HUES64 (cell line): ENCODE measurements around the gene ONECUT2. TPM values are rescaled to one million over a fixed set of nuclear protein-coding genes. Genes with fewer than 3 reads are reported as not detected.
"Not testable (repeated sequence)": the region's sequence is repeated elsewhere in the genome, so short reads cannot be mapped to it uniquely, and the experiment has no call there.

Experiments
- H3K27ac ChIP-seq: 2 replicates; pipeline ENCODE4 v1.7.0; 2013; ENCODE audit warnings: low read depth, low read length, inconsistent platforms
- H3K27me3 ChIP-seq: 2 replicates; pipeline ENCODE4 v1.6.1; 2013; ENCODE audit warnings: mild to moderate bottlenecking, low read length; ENCODE audit not compliant: insufficient read depth
- H3K36me3 ChIP-seq: 2 replicates; pipeline ENCODE4 v1.6.1; 2013; ENCODE audit warnings: mild to moderate bottlenecking, low read length; ENCODE audit not compliant: insufficient read depth
- H3K4me1 ChIP-seq: 2 replicates; pipeline ENCODE4 v1.6.1; 2013; ENCODE audit warnings: mild to moderate bottlenecking, low read length, moderate library complexity; ENCODE audit not compliant: insufficient read depth
- H3K4me3 ChIP-seq: 2 replicates; pipeline ENCODE4 v1.5.1; 2013; ENCODE audit warnings: mild to moderate bottlenecking, low read length, moderate library complexity
- H3K9ac ChIP-seq: 2 replicates; pipeline ENCODE4 v1.6.1; 2013; ENCODE audit warnings: mild to moderate bottlenecking, low read depth, low read length
- H3K9me3 ChIP-seq: 2 replicates; pipeline ENCODE4 v1.6.1; 2013; ENCODE audit warnings: low read depth, low read length; ENCODE audit not compliant: insufficient read depth
- WGBS: fragments of 150-250, 120-280 bp; methylation state at CpG from one replicate; pipeline ENCODE4 v1.1.7; 2013; ENCODE audit warnings: missing lambda C conversion rate; 5-methylcytosine and 5-hydroxymethylcytosine counted together
- polyA plus RNA-seq, 2 experiments: library from polyadenylated mRNA; stranded (reverse); fragments of 50-300 nt; gene quantifications; one replicate each; pipeline ENCODE4 v1.2.3, GENCODE V29; 2013

Gene ONECUT2
- polyA plus RNA-seq (2013, experiment 1 of 2): 1.00 TPM
- 1.6 TPM for polyA plus RNA-seq (2013, experiment 2 of 2)

GRCh38 chr18:57434536-57435494 lies at the start of gene ONECUT2:
ONECUT2 (plus strand) TSS chr18:57435374; CDS start chr18:57435717, 343 bp downstream.
- H3K9ac ChIP-seq: no peak within 1 kb of the TSS
- H3K9me3 ChIP-seq: no peaks in the 10 kb centered on the region
- peaks cover 93% of the 10 kb centered on the region for H3K27me3 ChIP-seq
- under 1% methylated on average over 63 of the region's 69 CpGs for whole genome bisulfite sequencing
- H3K4me3 ChIP-seq: peak within 1 kb of the TSS; percentile 74
- H3K36me3 ChIP-seq: no peaks in the 10 kb centered on the region
- no peak within 1 kb of the TSS for H3K27ac ChIP-seq
- peaks cover 58% of the 10 kb centered on the region for H3K4me1 ChIP-seq

DNA sequence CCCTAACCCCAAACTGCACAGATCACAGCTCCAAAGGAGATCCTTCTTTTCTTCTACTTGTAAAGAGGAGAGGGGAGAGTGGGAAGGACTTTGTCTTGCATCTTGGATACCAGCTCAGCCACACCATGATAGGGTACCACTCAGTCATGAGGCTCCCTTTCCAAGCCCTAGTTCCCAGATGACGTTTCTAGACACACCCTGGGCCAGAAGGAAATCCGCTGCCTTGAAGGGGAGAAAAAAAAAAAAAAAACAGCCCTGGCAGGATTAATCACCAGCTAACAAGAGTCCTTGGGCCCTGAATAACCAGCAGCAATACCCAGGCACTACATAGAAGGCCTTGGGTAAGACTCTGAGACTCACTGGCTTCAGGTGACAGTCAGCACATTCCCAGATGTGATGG lies 45.9 kb upstream of the ONECUT2 start:
- no peaks in the 10 kb centered on the region for H3K4me1 ChIP-seq
- no peak overlapping the region for H3K4me3 ChIP-seq
- H3K27me3 ChIP-seq: no peaks in the 10 kb centered on the region
- no peaks in the 10 kb centered on the region for H3K36me3 ChIP-seq
- no peak overlapping the region for H3K9ac ChIP-seq
- no peaks in the 10 kb centered on the region for H3K9me3 ChIP-seq
- 95% methylated on average over 2 of the region's 2 CpGs for WGBS
- no peak overlapping the region for H3K27ac ChIP-seq

- Histone ChIP-seq H3K27ac (no peak overlapping the region), H3K36me3 (no peaks in the 10 kb centered on the region), H3K9me3 (no peaks in the 10 kb centered on the region), H3K4me3 (no peak overlapping the region), H3K4me1 (no peaks in the 10 kb centered on the region), H3K9ac (no peak overlapping the region), H3K27me3 (no peaks in the 10 kb centered on the region)
- 60% methylated on average over 3 of the region's 3 CpGs for WGBS
Observed at GRCh38 chr18:57390044-57390443, 45.1 kb upstream of the ONECUT2 start.

DNA sequence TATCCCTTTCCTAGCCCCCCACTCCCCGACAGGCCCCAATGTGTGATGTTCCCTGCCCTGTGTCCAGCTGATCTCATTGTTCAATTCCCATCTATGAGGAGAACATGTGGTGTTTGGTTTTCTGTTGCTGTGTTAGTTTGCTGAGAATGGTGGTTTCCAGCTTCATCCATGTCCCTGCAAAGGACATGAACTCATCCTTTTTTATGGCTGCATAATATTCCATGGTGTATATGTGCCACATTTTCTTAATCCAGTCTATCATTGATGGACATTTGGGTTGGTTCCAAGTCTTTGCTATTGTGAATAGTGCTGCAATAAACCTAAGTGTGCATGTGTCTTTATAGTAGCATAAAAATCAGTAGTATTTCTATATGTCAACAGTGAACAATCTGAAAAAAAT lies 40.4 kb upstream of the ONECUT2 start:
- not testable (repeated sequence) for H3K36me3 ChIP-seq, H3K4me3 ChIP-seq, H3K9ac ChIP-seq, H3K27ac ChIP-seq, H3K9me3 ChIP-seq, H3K27me3 ChIP-seq, H3K4me1 ChIP-seq
- 100% methylated on average over 1 of the region's 1 CpG for WGBS

DNA sequence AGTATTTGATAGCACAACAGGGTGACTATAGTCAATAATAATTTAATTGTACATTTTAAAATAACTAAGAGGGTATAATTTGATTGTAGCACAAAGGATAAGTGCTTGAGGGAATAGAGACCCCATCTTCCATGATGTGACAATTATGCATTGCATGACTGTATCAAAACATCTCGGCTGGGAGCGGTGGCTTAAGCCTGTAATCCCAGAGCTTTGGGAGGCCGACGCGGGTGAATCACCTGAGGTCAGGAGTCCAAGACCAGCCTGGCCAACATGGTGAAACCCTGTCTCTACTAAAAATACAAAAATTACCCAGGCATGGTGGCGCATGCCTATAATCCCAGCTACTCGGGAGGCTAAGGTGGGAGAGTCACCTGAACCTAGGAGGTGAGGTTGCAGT lies 38.3 kb upstream of the ONECUT2 start:
- not testable (repeated sequence) for H3K4me3 ChIP-seq, H3K36me3 ChIP-seq, H3K27me3 ChIP-seq, H3K9ac ChIP-seq, H3K9me3 ChIP-seq, H3K27ac ChIP-seq, H3K4me1 ChIP-seq
- 97% methylated on average over 7 of the region's 7 CpGs for WGBS

DNA sequence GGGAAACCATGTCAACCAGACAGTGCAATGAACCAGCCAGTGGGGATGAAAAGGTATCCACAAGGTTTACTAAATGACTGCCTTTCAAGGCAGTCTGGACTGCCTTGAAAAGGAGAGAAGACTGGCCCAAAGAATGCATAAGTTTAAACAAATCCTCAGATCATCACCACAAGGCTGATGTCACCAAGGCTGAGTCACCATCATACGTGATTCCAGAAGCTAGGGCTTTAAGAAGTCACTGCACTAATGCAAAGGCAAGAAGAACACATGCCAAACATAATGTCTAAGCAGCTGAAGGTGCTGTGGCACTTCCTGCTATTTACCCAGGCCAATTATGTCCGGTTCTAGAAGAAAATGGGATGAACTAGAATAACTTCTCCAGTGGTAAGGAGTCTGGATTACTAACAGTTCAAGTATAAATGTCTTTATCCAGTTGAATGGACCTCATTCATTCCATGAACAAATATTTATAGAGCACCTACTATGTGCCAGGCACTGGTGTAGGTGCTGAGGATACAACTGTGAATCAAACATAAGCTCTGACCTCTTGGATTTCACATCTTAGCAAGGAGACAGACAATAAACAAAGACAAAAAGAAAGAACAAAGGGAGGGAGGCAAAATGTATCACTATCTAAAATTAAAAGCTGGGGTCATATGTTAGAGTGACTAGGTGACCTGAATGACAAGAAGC lies 37.6 kb upstream of the ONECUT2 start:
- H3K4me1 ChIP-seq: no peaks in the 10 kb centered on the region
- H3K9ac ChIP-seq: no peak overlapping the region
- WGBS: 82% methylated on average over 2 of the region's 2 CpGs
- H3K9me3 ChIP-seq: no peaks in the 10 kb centered on the region
- no peak overlapping the region for H3K4me3 ChIP-seq
- no peak overlapping the region for H3K27ac ChIP-seq
- H3K27me3 ChIP-seq: peaks cover 1% of the 10 kb centered on the region; the same call in 1 of the 2 replicates
- no peaks in the 10 kb centered on the region for H3K36me3 ChIP-seq

GRCh38 chr18:57404345-57404744 lies 30.8 kb upstream of the ONECUT2 start:
- Histone ChIP-seq H3K4me1 (no peaks in the 10 kb centered on the region), H3K4me3 (no peak overlapping the region), H3K27ac (no peak overlapping the region), H3K27me3 (peaks cover 2% of the 10 kb centered on the region; the same call in 1 of the 2 replicates), H3K36me3 (no peaks in the 10 kb centered on the region), H3K9ac (no peak overlapping the region), H3K9me3 (no peaks in the 10 kb centered on the region)

- peaks cover 9% of the 10 kb centered on the region for H3K27me3 ChIP-seq
Observed at GRCh38 chr18:57409650-57410049, 25.5 kb upstream of the ONECUT2 start.

DNA sequence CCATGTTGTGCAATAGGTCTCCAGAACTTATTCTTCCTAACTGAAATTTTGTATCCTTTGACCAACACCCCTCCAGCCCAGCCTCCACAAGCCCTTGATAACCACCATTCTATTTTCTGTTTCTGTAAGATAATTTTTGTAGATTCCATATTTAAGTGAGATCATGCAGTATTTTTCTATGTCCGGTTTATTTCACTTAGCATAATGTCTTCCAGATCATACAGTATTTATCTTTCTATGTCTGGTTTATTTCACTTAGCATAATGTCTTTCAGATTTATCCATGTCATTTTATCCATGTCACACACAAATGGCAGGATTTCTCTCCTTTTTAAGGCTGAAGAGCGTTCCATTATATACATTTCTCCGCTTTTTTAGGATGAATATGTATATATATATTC lies 24.4 kb upstream of the ONECUT2 start:
- Histone ChIP-seq H3K27me3 (peaks cover 11% of the 10 kb centered on the region), H3K9ac (no peak overlapping the region), H3K4me3 (no peak overlapping the region), H3K4me1 (no peaks in the 10 kb centered on the region), H3K36me3 (no peaks in the 10 kb centered on the region), H3K27ac (no peak overlapping the region), H3K9me3 (no peaks in the 10 kb centered on the region)
- WGBS: 100% methylated on average over 1 of the region's 3 CpGs

More at GRCh38 chr18:57409650-57410049, 25.5 kb upstream of the ONECUT2 start:
- no peaks in the 10 kb centered on the region for H3K4me1 ChIP-seq
- no peaks in the 10 kb centered on the region for H3K9me3 ChIP-seq
- no peaks in the 10 kb centered on the region for H3K36me3 ChIP-seq
- H3K9ac ChIP-seq: no peak overlapping the region
- H3K27ac ChIP-seq: no peak overlapping the region
- no peak overlapping the region for H3K4me3 ChIP-seq

GRCh38 chr18:57416542-57416941 lies 18.6 kb upstream of the ONECUT2 start:
- Histone ChIP-seq H3K9ac (no peak overlapping the region), H3K9me3 (no peaks in the 10 kb centered on the region), H3K36me3 (no peaks in the 10 kb centered on the region), H3K27me3 (peaks cover 11% of the 10 kb centered on the region), H3K4me3 (no peak overlapping the region), H3K4me1 (no peaks in the 10 kb centered on the region), H3K27ac (no peak overlapping the region)
- WGBS: 92% methylated on average over 4 of the region's 4 CpGs

- Histone ChIP-seq H3K9me3 (no peaks in the 10 kb centered on the region), H3K4me3 (no peak overlapping the region), H3K4me1 (0 out of 2 replicates have a peak, but pooled peaks cover 3% of the 10 kb centered on the region), H3K36me3 (no peaks in the 10 kb centered on the region), H3K9ac (no peak overlapping the region), H3K27me3 (peaks cover 41% of the 10 kb centered on the region), H3K27ac (no peak overlapping the region)
- 71% methylated on average over 2 of the region's 3 CpGs for WGBS
Observed at GRCh38 chr18:57422313-57422872, 12.8 kb upstream of the ONECUT2 start.
